Fibroblast of the conjunctiva (primary cell): Measurements from ENCODE around the gene PPFIA1.

Source experiments
- DNase-seq: peaks from one replicate; pipeline ENCODE4 v3.0.0-alpha.2; 2010; ENCODE audit warnings: low read depth

The PPFIA1 gene

GRCh38 chr11:70432065-70432464, 161.6 kb downstream of the PPFIA1 start:
- no peak for DNase-seq

GRCh38 chr11:70432580-70432979, 162.1 kb downstream of the PPFIA1 start:
- no peak for DNase-seq

GRCh38 chr11:70433038-70433437, 162.5 kb downstream of the PPFIA1 start:
- DNase-seq: no peak

- no peak for DNase-seq
Measured at GRCh38 chr11:70433526-70433925, 163.0 kb downstream of the PPFIA1 start.
